ENCODE results near the gene PCP4. TPM values are rescaled to one million over a fixed set of nuclear protein-coding genes. Genes with fewer than 3 reads are reported as not detected.

Gene PCP4
- total and polyA plus RNA-seq, 9 of the 15 experiments (the other 6 are each of a cell fraction or from before 2014, with no cell fraction given), result not detected

- TF ChIP-seq PATZ1 (CRISPR knock-in tag; IDR thresholded peaks at IDR 0.05; ENCODE audit: borderline replicate concordance), result no peak
- no peak for TF ChIP-seq PML (IDR thresholded peaks at IDR 0.05; ENCODE audit: low read length)
- no peak for TF ChIP-seq EZH2 (IDR thresholded peaks at IDR 0.05; ENCODE audit: borderline replicate concordance, low read depth, low read length)
- TF ChIP-seq THRB (CRISPR knock-in tag; conservative IDR thresholded peaks at IDR 0.05), result 0 out of 2 replicates have a peak, but pooled peaks have one; percentile 37
- no peak for TF ChIP-seq CHD7 (IDR thresholded peaks at IDR 0.05; ENCODE audit: low read depth, low read length)
- TF ChIP-seq UBTF (IDR thresholded peaks at IDR 0.05; ENCODE audit: borderline replicate concordance in 1 of 2, low read depth in 2 of 2, low read length in 2 of 2), result no peak
- no peak for TF ChIP-seq MTA2 (IDR thresholded peaks at IDR 0.05; ENCODE audit: low read depth)
Observed at GRCh38 chr21:39842741-39843459, 24.3 kb upstream of the PCP4 start (continued).

Data from K562 (cell line).